ENCODE data around the gene DNAJC1.

The DNAJC1 gene

DNA sequence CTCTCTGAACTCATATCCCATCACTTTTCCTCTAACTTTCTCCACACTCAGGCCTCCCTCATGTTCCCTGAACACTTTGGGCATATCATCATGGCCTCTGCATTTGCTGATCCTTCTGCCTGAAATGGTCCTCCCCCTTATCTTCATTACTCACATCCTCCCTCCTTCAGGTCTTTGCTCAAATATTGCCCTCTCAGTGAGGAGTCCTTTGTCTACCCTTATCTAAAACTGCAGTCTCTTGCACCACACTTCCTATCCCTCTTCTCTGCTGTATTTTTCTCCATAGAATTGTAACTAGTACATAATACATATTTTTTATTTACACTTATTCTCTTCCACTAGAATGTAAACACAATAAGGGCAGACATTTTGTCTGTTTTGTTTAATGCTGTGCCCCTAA lies 41.7 kb downstream of the DNAJC1 start:
- in situ Hi-C loops (cut with MboI; ENCODE audit: low sequenced_read_pairs): no loop called here

GRCh38 chr10:21959998-21960397 lies 43.5 kb downstream of the DNAJC1 start:
- in situ Hi-C loops (cut with MboI; ENCODE audit: low sequenced_read_pairs): no loop called here

DNA sequence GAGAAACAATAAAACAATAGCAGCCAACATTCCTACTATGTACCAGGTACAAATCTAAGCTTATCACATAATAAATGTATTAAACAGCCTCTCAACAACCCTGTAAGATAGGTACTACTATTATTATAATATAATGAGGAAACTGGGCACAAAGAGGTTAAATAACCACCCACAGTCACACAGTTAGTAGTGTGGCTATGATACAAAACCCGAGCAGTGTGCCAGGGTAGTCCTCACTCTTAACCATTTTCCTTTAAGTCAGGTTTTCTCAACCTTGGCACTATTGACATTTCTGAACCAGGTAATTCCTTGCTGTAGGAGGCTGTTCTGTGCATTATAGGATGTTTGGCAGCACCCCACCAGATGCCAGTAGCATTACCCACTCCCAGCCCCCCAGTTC lies 48.8 kb downstream of the DNAJC1 start:
- in situ Hi-C loops (cut with MboI; ENCODE audit: low sequenced_read_pairs): no loop called here

GRCh38 chr10:21954132-21954531 lies 49.4 kb downstream of the DNAJC1 start:
- in situ Hi-C loops (cut with MboI; ENCODE audit: low sequenced_read_pairs): no loop called here

DNA sequence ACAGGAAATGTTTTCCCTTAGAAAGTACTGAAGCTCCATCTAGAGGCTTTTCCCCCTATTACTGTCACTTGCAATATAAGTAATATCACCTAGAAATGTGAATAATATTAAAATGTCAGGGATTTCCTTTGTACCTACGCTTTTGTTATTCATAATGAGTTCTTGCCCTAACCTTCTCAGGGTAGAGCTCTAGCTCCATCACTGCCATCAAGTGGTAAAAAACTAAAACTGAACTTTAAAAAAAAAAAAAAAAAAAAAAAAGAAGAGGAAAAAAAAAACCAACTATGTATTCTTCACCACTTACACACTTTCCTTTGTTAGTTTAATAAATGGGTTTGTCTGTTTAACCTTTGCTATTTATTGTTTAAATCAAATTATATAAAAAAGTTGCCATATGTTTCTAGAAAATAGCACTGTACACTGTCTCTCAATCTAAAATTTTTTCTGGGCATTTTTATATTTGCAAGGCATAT lies 49.9 kb downstream of the DNAJC1 start:
- in situ Hi-C loops (cut with MboI; ENCODE audit: low sequenced_read_pairs): no loop called here

DNA sequence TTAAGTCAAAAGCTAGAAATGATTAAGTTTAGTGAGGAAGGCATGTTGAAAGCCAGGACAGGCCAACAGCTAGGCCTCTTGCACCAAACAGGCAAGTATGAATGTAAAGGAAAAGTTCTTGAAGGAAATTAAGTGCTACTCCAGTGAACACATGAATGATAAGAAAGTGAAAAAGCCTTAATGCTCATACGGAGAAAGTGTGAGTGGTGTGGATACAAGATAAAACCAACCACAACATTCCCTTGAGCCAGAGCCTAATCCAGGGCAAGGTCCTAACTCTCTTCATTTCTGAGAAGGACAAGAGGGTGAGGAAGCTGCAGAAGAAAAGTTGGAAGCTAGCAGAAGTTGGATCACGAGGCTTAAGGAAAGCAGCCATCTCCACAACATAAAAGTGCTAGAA lies 53.0 kb downstream of the DNAJC1 start:
- in situ Hi-C loops (cut with MboI; ENCODE audit: low sequenced_read_pairs): no loop called here

GRCh38 chr10:21946946-21947345 lies 56.6 kb downstream of the DNAJC1 start:
- in situ Hi-C loops (cut with MboI; ENCODE audit: low sequenced_read_pairs): no loop called here

DNA sequence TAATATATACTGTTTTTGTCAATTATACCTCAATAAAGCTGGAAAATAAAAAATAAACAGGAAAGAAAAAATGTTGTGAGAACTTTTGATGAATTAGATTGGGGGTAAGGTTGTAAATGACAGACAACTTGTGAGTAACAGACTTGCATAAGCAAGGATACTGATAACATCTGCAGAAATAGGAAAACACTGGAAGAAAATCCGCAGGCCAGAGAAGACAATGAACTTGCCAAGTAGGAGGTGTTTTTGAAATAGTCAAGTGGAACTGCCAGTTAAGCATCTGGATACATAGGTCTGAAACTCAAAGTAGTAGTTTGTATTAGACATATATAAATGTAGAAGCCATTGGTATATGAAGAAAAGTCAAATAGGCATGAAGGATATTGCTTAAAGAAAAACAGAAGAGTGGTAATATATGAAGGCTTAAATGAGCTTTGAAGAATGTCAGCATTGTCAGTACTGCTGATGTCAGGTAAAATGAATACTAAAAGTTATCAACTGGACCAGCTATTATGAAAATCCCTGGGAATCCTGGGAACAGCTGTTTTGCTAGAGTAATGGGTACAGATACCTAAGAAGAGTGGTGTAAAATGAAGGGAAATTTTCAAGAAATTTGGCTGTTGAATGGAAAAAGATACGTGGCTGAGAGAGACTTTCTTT lies 58.7 kb downstream of the DNAJC1 start:
- in situ Hi-C loops (cut with MboI; ENCODE audit: low sequenced_read_pairs): no loop called here

- in situ Hi-C loops (cut with MboI; ENCODE audit: low sequenced_read_pairs): no loop called here
Measured at GRCh38 chr10:21943633-21944265, 59.8 kb downstream of the DNAJC1 start.

- in situ Hi-C loops (cut with MboI; ENCODE audit: low sequenced_read_pairs): no loop called here
Measured at GRCh38 chr10:21935439-21936023, 68.0 kb downstream of the DNAJC1 start.

- in situ Hi-C loops (cut with MboI; ENCODE audit: low sequenced_read_pairs): no loop called here
Measured at GRCh38 chr10:21934307-21934706, 69.2 kb downstream of the DNAJC1 start.

DNA sequence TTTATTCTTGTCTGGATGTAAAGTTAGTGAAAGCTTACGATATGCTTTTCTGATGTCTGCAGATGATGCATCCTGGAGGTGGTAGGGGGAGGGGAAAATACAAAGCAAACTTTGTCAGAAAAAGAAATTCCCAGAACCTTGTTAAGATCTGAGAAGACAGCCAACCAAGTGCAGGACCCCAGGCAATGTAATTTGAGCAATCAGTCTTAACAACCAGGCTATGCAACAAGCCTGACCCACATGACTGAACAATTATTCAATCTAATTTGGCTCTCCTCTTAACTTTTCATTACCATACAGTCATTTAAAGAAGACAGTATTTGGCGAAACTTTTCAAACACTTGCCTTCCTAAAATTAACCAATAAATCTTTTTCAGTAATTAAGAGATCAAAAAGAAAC lies 74.5 kb downstream of the DNAJC1 start:
- in situ Hi-C loops (cut with MboI; ENCODE audit: low sequenced_read_pairs): no loop called here

GRCh38 chr10:21927631-21928353 lies 75.7 kb downstream of the DNAJC1 start:
- in situ Hi-C loops (cut with MboI; ENCODE audit: low sequenced_read_pairs): no loop called here

DNA sequence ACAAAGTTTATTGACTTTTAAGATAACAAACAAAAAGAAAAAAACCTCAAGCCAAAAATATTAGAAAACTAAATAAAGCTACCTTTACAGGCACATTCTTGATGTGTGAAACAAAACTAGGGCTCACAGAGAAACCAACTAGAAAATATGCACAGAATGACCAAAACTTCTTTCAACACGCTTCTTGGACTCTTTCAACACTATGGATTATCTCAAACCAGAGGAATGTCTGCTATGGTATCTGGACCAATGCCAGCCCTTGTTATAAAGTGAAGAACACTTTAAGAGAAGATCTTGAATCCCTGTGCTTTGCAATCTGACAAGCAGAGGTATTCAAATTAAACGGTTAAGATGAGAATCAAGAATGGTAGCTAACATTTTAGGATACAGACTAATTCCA lies 76.6 kb downstream of the DNAJC1 start:
- in situ Hi-C loops (cut with MboI; ENCODE audit: low sequenced_read_pairs): no loop called here

GRCh38 chr10:21926358-21926925 lies 77.1 kb downstream of the DNAJC1 start:
- in situ Hi-C loops (cut with MboI; ENCODE audit: low sequenced_read_pairs): no loop called here

GRCh38 chr10:21925851-21926250 lies 77.7 kb downstream of the DNAJC1 start:
- in situ Hi-C loops (cut with MboI; ENCODE audit: low sequenced_read_pairs): no loop called here

GRCh38 chr10:21924511-21924910 lies 79.0 kb downstream of the DNAJC1 start:
- in situ Hi-C loops (cut with MboI; ENCODE audit: low sequenced_read_pairs): no loop called here

GRCh38 chr10:21920633-21921032 lies 82.9 kb downstream of the DNAJC1 start:
- in situ Hi-C loops (cut with MboI; ENCODE audit: low sequenced_read_pairs): no loop called here

DNA sequence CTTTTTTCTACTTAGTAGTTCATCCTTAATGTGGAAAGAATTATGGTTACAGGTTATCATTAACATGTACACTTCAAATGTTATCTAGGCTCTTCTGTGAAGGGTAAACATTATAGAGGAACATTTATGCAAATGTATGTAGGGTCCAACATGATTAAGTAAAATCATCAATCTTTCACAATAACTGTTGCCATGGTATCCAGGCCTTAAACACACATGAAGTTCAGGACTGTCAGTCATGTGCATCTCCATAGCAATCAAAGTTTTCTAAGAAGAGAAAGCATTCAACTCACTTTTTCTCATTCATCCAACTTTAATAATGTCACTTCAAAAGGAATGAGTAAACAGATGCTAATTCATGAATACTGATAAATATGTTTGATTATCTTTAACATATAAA lies 83.6 kb downstream of the DNAJC1 start:
- in situ Hi-C loops (cut with MboI; ENCODE audit: low sequenced_read_pairs): no loop called here

- in situ Hi-C loops (cut with MboI; ENCODE audit: low sequenced_read_pairs): no loop called here
Measured at GRCh38 chr10:21919117-21919516, 84.4 kb downstream of the DNAJC1 start.

- in situ Hi-C loops (cut with MboI; ENCODE audit: low sequenced_read_pairs): no loop called here
Measured at GRCh38 chr10:21912625-21913024, 90.9 kb downstream of the DNAJC1 start.

Measured in hTERT RPE-1 (cell line).